ENCODE data around the gene ANKLE1.

- TF ChIP-seq REST (IDR thresholded peaks at IDR 0.05; ENCODE audit: low read depth, low read length) (no peak), IRF3 (IDR thresholded peaks at IDR 0.05) (no peak), POLR2A (IDR thresholded peaks at IDR 0.05; ENCODE audit: low read depth, low read length) (no peak; the same call in 1 of the 2 replicates), FOXM1 (IDR thresholded peaks at IDR 0.05; ENCODE audit: low read depth, low read length) (no peak), ETV6 (conservative IDR thresholded peaks at IDR 0.05 in 1 of 2, IDR thresholded peaks at IDR 0.05 in 1 of 2; ENCODE audit: borderline replicate concordance in 1 of 2, low read depth in 1 of 2) (no peak), SREBF1 (IDR thresholded peaks at IDR 0.05; ENCODE audit: low read length) (no peak), ZNF274 (IDR thresholded peaks at IDR 0.05; ENCODE audit: insufficient read depth, insufficient read length) (no peak), POLR2AphosphoS5 (IDR thresholded peaks at IDR 0.05; ENCODE audit: low read length) (no peak), RBBP5 (conservative IDR thresholded peaks at IDR 0.05) (no peak), SP1 (IDR thresholded peaks at IDR 0.05; ENCODE audit: low read depth, low read length) (no peak), CHD2 (IDR thresholded peaks at IDR 0.05; ENCODE audit: borderline replicate concordance, low read depth, low read length) (no peak)
- TF ChIP-seq, protein P1, sequence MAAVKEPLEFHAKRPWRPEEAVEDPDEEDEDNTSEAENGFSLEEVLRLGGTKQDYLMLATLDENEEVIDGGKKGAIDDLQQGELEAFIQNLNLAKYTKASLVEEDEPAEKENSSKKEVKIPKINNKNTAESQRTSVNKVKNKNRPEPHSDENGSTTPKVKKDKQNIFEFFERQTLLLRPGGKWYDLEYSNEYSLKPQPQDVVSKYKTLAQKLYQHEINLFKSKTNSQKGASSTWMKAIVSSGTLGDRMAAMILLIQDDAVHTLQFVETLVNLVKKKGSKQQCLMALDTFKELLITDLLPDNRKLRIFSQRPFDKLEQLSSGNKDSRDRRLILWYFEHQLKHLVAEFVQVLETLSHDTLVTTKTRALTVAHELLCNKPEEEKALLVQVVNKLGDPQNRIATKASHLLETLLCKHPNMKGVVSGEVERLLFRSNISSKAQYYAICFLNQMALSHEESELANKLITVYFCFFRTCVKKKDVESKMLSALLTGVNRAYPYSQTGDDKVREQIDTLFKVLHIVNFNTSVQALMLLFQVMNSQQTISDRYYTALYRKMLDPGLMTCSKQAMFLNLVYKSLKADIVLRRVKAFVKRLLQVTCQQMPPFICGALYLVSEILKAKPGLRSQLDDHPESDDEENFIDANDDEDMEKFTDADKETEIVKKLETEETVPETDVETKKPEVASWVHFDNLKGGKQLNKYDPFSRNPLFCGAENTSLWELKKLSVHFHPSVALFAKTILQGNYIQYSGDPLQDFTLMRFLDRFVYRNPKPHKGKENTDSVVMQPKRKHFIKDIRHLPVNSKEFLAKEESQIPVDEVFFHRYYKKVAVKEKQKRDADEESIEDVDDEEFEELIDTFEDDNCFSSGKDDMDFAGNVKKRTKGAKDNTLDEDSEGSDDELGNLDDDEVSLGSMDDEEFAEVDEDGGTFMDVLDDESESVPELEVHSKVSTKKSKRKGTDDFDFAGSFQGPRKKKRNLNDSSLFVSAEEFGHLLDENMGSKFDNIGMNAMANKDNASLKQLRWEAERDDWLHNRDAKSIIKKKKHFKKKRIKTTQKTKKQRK (IDR thresholded peaks at IDR 0.05; ENCODE audit: low read depth, low read length): no peak
- TF ChIP-seq, protein P2, sequence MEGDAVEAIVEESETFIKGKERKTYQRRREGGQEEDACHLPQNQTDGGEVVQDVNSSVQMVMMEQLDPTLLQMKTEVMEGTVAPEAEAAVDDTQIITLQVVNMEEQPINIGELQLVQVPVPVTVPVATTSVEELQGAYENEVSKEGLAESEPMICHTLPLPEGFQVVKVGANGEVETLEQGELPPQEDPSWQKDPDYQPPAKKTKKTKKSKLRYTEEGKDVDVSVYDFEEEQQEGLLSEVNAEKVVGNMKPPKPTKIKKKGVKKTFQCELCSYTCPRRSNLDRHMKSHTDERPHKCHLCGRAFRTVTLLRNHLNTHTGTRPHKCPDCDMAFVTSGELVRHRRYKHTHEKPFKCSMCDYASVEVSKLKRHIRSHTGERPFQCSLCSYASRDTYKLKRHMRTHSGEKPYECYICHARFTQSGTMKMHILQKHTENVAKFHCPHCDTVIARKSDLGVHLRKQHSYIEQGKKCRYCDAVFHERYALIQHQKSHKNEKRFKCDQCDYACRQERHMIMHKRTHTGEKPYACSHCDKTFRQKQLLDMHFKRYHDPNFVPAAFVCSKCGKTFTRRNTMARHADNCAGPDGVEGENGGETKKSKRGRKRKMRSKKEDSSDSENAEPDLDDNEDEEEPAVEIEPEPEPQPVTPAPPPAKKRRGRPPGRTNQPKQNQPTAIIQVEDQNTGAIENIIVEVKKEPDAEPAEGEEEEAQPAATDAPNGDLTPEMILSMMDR (IDR thresholded peaks at IDR 0.05 in 2 of 3, conservative IDR thresholded peaks at IDR 0.05 in 1 of 3; ENCODE audit: control insufficient read depth in 2 of 3, extremely low read depth in 1 of 3, insufficient read depth in 1 of 3, low read depth in 3 of 3, low read length in 3 of 3): no peak
These were observed 19.4 kb downstream of the ANKLE1 start for GRCh38 chr19:17300992-17301619.

Data from GM12878 (cell line).